Pancreas (tissue), 10 donors: ENCODE measurements around the gene HIRIP3. TPM values are rescaled to one million over a fixed set of nuclear protein-coding genes. Genes with fewer than 3 reads are reported as not detected.
A peak's percentile ranks its signal among the peaks of the same experiment; 100 is the strongest.

ENCODE experiments used
- ATAC-seq, 4 donors: fragments of 200-7000 bp; cut with Tn5 transposase; one replicate each; pipeline versions ENCODE4 v1.8.0 to v1.9.1; 2020; ENCODE audit warnings: mild to moderate bottlenecking in 4 of 4, moderate library complexity in 4 of 4
- DNase-seq, 6 donors: peaks; one replicate each; pipeline ENCODE4 v3.0.0-alpha.2; 2020
- FAIRE-seq: peaks from 2 replicates; lab custom pipeline; 2012; peaks lifted over from hg19 to GRCh38; lab: Jason Lieb, UNC
- H3K27ac ChIP-seq, 4 donors: fragments of 200-600 bp; sonication (generic); 1 replicate in 3 of 4; 2 replicates in 1 of 4; pipeline versions ENCODE4 v1.5.0 to v1.8.0; 2020
- H3K27me3 ChIP-seq, 4 donors: fragments of 200-600 bp; one replicate each; pipeline ENCODE4 v1.8.0; 2021
- H3K36me3 ChIP-seq, 3 donors: fragments of 200-600 bp; sonication (generic) in 1 of 3; one replicate each; pipeline versions ENCODE4 v1.5.0 to v1.8.0; 2020 to 2021
- H3K4me1 ChIP-seq, 3 donors: fragments of 200-600 bp; one replicate each; pipeline ENCODE4 v1.8.0; 2021
- H3K4me3 ChIP-seq, 4 donors: fragments of 200-600 bp; sonication (generic) in 2 of 4; one replicate each; pipeline versions ENCODE4 v1.5.0 to v1.8.0; 2020 to 2021
- H3K9me3 ChIP-seq, 4 donors: fragments of 200-600 bp; one replicate each; pipeline ENCODE4 v1.8.0; 2021
- WGBS, 2 donors: extraction: QIAGEN DNeasy Blood & Tissue Kit; methylation state at CpG; one replicate each; pipeline ENCODE4 v1.1.7; 2013; 5-methylcytosine and 5-hydroxymethylcytosine counted together
- intact Hi-C, 3 donors: fragments of 100-400 bp; cut with DNase I; formaldehyde crosslinking; loops; one replicate each; pipeline versions ENCODE4 v1.11.1 to v1.14.2; 2022
- polyA plus RNA-seq, 2 donors: library from polyadenylated mRNA; stranded (reverse); fragments of 200-250 nt; gene quantifications; one replicate each; pipeline ENCODE4 v1.2.3, GENCODE V29; 2013
- total RNA-seq, 6 donors: library from RNA; stranded (reverse); fragmentation: NEBNext Ultra II Directional in 4 of 6; extraction: Animal tissue kit (Norgen Biotek cat#: 25700) in 4 of 6; gene quantifications; one replicate each; pipeline versions ENCODE4 v1.2.1 to v1.2.4, GENCODE V29; 2021 to 2023
- TF ChIP-seq, protein P1 (sequence below), 4 donors: fragments of 200-600 bp; sonication (generic) in 3 of 4; IDR thresholded peaks; one replicate each; pipeline versions ENCODE4 v1.5.0 to v1.8.0; 2021; ENCODE audit warnings: antibody characterized with exemption in 4 of 4
- donor health status: healthy with polysubstance abuse.
- donor health status: DM: no; HTN: no; CAD: no; lungs with moderate emphysema.
- donor health status: DM: no; HTN: no; CAD: no.
- donor health status: control.
- donor health status: control.
- donor health status: Bipolar disorder and iron deficiency.
- donor health status: DM: yes; HTN: yes; CAD: no.
- donor health status: DM: no; HTN: no; CAD: no.
- donor health status: DM: no; HTN: no; CAD: no.
- donor health status: DM: yes; HTN: yes; CAD: no.

HIRIP3 gene
- total and polyA plus RNA-seq, 8 donors, result 4.4 to 16.8 (median 7.3) TPM

DNA sequence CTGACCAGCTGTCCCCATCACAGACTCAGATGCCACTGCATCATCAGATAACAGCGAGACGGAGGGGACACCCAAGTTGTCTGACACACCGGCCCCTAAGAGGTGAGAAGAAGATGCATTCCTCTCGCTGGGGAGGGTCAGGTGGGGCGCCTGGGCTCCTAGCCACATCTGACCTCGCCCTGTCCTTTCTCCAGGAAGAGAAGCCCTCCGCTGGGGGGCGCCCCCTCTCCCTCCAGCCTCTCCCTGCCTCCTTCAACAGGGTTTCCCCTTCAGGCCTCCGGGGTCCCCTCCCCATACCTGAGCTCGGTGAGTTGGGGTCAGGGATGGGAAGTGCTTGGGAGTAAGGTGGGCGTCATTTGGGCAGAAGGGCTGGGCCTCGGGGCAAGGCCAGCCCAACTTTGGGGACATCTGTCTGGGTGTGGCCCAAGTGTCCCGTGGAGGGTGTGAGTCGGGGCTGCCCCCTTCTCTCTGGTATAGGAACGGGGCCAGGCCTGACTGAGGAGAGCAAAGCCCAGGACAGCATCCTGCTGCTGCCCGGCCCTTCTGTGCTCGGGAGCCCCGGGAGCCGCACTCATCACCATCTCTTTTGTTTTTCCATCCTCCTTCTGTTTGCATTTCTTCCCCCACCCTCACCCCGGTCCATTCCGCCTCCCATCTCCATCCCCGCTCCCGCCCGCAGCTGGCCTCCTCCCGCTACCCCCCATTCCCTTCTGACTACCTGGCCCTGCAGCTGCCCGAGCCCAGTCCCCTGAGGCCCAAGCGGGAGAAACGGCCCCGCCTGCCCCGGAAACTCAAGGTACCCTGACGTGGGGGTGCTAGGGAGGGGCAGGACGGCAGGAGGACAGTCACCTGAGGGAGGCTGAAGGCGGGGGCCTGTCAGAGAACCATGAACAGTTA lies 5.6 kb upstream of the HIRIP3 start:
- intact Hi-C loops, result loop anchor here in 2 of 3 donors (10.0 kb wide), 2 partner anchors 136 to 306 kb away; partner anchors contain the start of gene CDIPT (in 1 of the 2)
- no peak for FAIRE-seq
- WGBS, 2 donors, result 87 to 88% methylated on average over 33 of the region's 33 CpGs
- Histone ChIP-seq H3K36me3 (no peaks in the 10 kb centered on the region), H3K4me3 (no peak overlapping the region), H3K4me1 (peaks cover 0 to 9% (median 4%) of the 10 kb centered on the region in 3 donors), H3K27ac (no peak overlapping the region), H3K27me3 (no peaks in the 10 kb centered on the region), H3K9me3 (no peaks in the 10 kb centered on the region)
- DNase-seq, result peak in 1 of 6 donors; percentile 64
- ATAC-seq, result no peak
- TF ChIP-seq, protein P1, sequence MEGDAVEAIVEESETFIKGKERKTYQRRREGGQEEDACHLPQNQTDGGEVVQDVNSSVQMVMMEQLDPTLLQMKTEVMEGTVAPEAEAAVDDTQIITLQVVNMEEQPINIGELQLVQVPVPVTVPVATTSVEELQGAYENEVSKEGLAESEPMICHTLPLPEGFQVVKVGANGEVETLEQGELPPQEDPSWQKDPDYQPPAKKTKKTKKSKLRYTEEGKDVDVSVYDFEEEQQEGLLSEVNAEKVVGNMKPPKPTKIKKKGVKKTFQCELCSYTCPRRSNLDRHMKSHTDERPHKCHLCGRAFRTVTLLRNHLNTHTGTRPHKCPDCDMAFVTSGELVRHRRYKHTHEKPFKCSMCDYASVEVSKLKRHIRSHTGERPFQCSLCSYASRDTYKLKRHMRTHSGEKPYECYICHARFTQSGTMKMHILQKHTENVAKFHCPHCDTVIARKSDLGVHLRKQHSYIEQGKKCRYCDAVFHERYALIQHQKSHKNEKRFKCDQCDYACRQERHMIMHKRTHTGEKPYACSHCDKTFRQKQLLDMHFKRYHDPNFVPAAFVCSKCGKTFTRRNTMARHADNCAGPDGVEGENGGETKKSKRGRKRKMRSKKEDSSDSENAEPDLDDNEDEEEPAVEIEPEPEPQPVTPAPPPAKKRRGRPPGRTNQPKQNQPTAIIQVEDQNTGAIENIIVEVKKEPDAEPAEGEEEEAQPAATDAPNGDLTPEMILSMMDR (IDR thresholded peaks at IDR 0.05), result no peak

DNA sequence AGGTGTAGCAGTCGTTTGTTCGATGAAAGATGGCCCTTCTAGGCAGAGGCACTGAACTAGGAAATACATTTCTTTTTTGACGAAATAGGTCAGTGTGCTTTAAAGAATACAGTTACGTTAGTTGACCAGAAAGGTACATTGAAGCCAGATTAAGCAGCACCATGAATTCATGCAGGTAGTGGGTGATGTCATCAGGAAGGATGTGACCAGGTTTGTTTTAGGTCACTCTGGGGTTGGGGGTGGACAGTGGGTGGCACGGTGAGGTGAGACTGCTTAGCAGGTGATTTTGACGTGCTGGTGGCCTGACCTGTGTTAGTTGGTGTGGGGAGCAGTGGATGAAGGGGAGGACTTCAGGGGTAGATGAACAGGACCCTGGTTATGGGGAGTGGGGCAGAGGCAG lies 4.2 kb upstream of the HIRIP3 start:
- WGBS, 2 donors, result 87 to 89% methylated on average over 6 of the region's 6 CpGs
- Histone ChIP-seq H3K9me3 (no peaks in the 10 kb centered on the region), H3K4me3 (no peak overlapping the region), H3K4me1 (peaks cover under 1 to 9% (median 4%) of the 10 kb centered on the region in 3 donors), H3K27me3 (no peaks in the 10 kb centered on the region), H3K27ac (no peak overlapping the region), H3K36me3 (no peaks in the 10 kb centered on the region)
- TF ChIP-seq, protein P1 (IDR thresholded peaks at IDR 0.05), result no peak
- no peak for ATAC-seq
- FAIRE-seq, result no peak
- intact Hi-C loops, result loop anchor here in 2 of 3 donors (10.0 kb wide), 2 partner anchors 135 to 305 kb away; partner anchors contain the start of gene CDIPT (in 1 of the 2)
- peak in 1 of 6 donors; percentile 25 for DNase-seq

DNA sequence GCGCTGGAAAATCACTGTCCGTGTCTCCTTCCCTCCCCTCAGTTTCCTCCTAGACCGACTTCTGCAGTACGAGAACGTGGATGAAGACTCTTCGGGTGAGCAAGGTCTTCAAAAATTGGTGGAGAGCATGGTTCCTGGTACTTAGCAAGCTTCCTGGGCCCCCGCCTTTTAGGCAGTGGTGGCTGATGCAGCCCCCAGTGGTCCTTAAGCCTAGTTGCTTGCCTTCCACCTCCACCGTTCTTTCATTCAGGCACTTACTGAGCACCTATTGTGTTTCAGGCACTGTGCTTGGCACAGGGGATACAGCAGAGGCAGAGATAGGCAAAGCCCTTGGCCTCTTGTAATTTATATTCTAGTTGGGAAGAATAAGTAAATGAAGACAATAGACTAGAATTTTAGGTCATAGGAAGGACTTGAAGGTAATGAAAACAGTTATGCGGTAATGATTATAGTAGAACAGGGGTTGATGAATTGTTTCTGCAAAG lies 1.4 kb upstream of the HIRIP3 start:
- DNase-seq (peak in 1 of 6 donors; percentile 14), ATAC-seq (no peak), FAIRE-seq (no peak)
- Histone ChIP-seq H3K9me3 (no peaks in the 10 kb centered on the region), H3K4me1 (peaks cover 4 to 9% (median 8%) of the 10 kb centered on the region in 3 donors), H3K27me3 (no peaks in the 10 kb centered on the region), H3K4me3 (peak overlapping the region; percentile 66 to 93 (median 82)), H3K36me3 (no peaks in the 10 kb centered on the region), H3K27ac (no peak overlapping the region)
- TF ChIP-seq, protein P1 (IDR thresholded peaks at IDR 0.05), result no peak
- WGBS, 2 donors, result 21 to 26% methylated on average over 9 of the region's 9 CpGs
- intact Hi-C loops, result no loop called here

DNA sequence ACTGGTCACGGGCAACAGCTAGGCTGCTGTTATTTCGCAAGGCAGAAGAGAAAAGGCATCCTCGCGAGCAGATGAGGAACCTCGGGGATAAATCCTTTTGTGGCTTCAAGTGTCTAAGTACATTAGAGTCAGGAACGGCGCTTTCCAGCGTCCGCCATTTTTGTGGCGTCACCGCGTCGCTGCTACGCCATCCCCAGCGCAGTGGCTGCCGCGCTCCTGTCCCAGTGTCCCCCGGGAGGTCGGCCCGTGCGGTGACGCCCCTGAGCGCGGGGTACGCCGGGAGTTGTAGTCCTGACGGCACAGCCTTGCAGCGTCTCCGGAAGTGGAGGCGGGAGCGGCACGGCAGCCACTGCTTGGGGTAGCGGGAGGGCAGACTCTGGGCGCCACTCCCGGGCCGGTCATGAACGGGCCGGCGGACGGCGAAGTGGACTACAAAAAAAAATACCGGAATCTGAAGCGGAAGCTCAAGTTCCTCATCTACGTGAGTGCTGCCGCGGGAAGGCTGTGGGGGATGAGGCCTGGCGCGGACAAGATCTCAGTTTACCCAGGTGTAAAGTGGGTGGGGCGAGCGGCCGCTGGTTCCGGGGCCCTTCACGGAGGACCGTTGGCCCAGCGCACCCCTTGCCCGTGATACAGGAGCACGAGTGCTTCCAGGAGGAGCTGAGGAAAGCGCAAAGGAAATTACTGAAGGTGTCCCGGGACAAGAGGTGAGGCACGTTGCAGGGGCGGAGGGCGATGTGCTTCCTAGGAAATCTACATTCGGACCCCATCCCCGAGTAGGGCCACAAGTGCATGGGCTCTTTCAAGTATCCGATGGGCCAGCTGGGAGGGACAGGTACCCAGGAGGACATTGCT lies 721 bp upstream of the HIRIP3 start, which contains the start of gene INO80E:
TSS of gene INO80E (plus strand) at position 331 of the 855 bp plus-strand sequence. CDS start at position 401, 70 bp downstream.
- H3K36me3 ChIP-seq, result no peaks in the 10 kb centered on the region
- FAIRE-seq (no peak), DNase-seq (peak; percentile 98 to 100 (median 99)), ATAC-seq (peak; percentile 97 to 99 (median 98))
- H3K27me3 ChIP-seq, result no peaks in the 10 kb centered on the region
- TF ChIP-seq, protein P1 (IDR thresholded peaks at IDR 0.05), result no peak
- 0% methylated on average over 58 to 65 of the region's 65 CpGs for WGBS, 2 donors
- no peaks in the 10 kb centered on the region for H3K9me3 ChIP-seq
- peaks cover 4 to 9% (median 8%) of the 10 kb centered on the region in 3 donors for H3K4me1 ChIP-seq
- peak within 1 kb of the TSS; percentile 66 to 93 (median 82) for H3K4me3 ChIP-seq
- intact Hi-C loops, result no loop called here
- peak within 1 kb of the TSS; percentile 85 to 97 (median 96) for H3K27ac ChIP-seq
